Measurements from ENCODE around the gene ENTPD1.

The ENTPD1 gene

GRCh38 chr10:95848841-95849240 is 92.9 kb downstream of the ENTPD1 start:
- H3K36me3 ChIP-seq (replicated peaks; ENCODE audit: insufficient read depth, low read length) = no peaks in the 10 kb centered on the region
- no peaks in the 10 kb centered on the region for H3K79me2 ChIP-seq (ENCODE audit: low read length)
- H3K4me3 ChIP-seq (ENCODE audit: low read length) = no peak overlapping the region
- H3K9me2 ChIP-seq (replicated peaks; ENCODE audit: insufficient read depth, low read length) = no peaks in the 10 kb centered on the region
- no peaks in the 10 kb centered on the region for H3K27me3 ChIP-seq (replicated peaks; ENCODE audit: insufficient read depth, low read length)
- DNase-seq = no peak
- no peaks in the 10 kb centered on the region for H3F3A ChIP-seq (ENCODE audit: insufficient read depth, low read length)
- H3K9me3 ChIP-seq (replicated peaks; ENCODE audit: insufficient read depth, low read length) = no peaks in the 10 kb centered on the region
- H3K9ac ChIP-seq (ENCODE audit: low read length) = no peak overlapping the region
- no peaks in the 10 kb centered on the region for H3K4me1 ChIP-seq (ENCODE audit: low read length)
- TF ChIP-seq, protein P1, sequence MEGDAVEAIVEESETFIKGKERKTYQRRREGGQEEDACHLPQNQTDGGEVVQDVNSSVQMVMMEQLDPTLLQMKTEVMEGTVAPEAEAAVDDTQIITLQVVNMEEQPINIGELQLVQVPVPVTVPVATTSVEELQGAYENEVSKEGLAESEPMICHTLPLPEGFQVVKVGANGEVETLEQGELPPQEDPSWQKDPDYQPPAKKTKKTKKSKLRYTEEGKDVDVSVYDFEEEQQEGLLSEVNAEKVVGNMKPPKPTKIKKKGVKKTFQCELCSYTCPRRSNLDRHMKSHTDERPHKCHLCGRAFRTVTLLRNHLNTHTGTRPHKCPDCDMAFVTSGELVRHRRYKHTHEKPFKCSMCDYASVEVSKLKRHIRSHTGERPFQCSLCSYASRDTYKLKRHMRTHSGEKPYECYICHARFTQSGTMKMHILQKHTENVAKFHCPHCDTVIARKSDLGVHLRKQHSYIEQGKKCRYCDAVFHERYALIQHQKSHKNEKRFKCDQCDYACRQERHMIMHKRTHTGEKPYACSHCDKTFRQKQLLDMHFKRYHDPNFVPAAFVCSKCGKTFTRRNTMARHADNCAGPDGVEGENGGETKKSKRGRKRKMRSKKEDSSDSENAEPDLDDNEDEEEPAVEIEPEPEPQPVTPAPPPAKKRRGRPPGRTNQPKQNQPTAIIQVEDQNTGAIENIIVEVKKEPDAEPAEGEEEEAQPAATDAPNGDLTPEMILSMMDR (IDR thresholded peaks at IDR 0.05; ENCODE audit: low read length) = no peak
- TF ChIP-seq EZH2 (optimal IDR thresholded peaks at IDR 0.05; ENCODE audit: low read depth, low read length) = no peak
- TF ChIP-seq EZH2phosphoT487 (IDR thresholded peaks at IDR 0.05; ENCODE audit: low read length) = no peak
- no peaks in the 10 kb centered on the region for H4K20me1 ChIP-seq (ENCODE audit: insufficient read depth, low read length)
- H3K4me2 ChIP-seq (ENCODE audit: low read depth, low read length) = no peak overlapping the region
- H3K27ac ChIP-seq (ENCODE audit: low read length) = no peak overlapping the region
- no peak overlapping the region for H2AFZ ChIP-seq (ENCODE audit: low read length)

DNA sequence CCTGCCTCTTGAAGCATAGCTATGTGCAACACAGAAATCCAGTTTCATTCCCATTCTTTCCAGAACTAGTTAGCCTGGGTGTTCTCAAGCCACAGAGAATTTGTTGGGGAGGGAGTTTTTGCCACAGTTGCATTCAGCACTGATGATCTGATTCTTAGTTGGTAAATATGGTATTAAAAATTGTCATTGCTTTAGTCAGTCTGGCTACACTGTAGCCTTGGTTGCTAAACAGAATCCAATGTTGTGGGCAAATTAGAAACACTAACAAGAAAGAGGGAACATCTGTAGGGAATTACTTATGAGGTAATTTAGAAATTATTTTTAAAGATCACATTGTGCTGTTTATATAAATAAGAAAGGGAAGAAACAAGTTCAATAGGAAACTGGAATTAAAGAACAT is 94.8 kb downstream of the ENTPD1 start:
- TF ChIP-seq, protein P1 (IDR thresholded peaks at IDR 0.05; ENCODE audit: low read length) = no peak
- TF ChIP-seq EZH2phosphoT487 (IDR thresholded peaks at IDR 0.05; ENCODE audit: low read length) (no peak), EZH2 (optimal IDR thresholded peaks at IDR 0.05; ENCODE audit: low read depth, low read length) (no peak)
- H3K79me2 ChIP-seq (ENCODE audit: low read length) = no peaks in the 10 kb centered on the region
- no peak for DNase-seq
- H3K4me2 ChIP-seq (ENCODE audit: low read depth, low read length) = no peak overlapping the region
- no peaks in the 10 kb centered on the region for H3K36me3 ChIP-seq (replicated peaks; ENCODE audit: insufficient read depth, low read length)
- no peaks in the 10 kb centered on the region for H3K4me1 ChIP-seq (ENCODE audit: low read length)
- H3F3A ChIP-seq (ENCODE audit: insufficient read depth, low read length) = no peaks in the 10 kb centered on the region
- H3K9me3 ChIP-seq (replicated peaks; ENCODE audit: insufficient read depth, low read length) = no peaks in the 10 kb centered on the region
- H3K27me3 ChIP-seq (replicated peaks; ENCODE audit: insufficient read depth, low read length) = no peaks in the 10 kb centered on the region
- no peaks in the 10 kb centered on the region for H3K9me2 ChIP-seq (replicated peaks; ENCODE audit: insufficient read depth, low read length)
- H3K27ac ChIP-seq (ENCODE audit: low read length) = no peak overlapping the region
- no peak overlapping the region for H3K9ac ChIP-seq (ENCODE audit: low read length)
- H4K20me1 ChIP-seq (ENCODE audit: insufficient read depth, low read length) = no peaks in the 10 kb centered on the region
- no peak overlapping the region for H2AFZ ChIP-seq (ENCODE audit: low read length)
- H3K4me3 ChIP-seq (ENCODE audit: low read length) = no peak overlapping the region

GRCh38 chr10:95860166-95860940 is 104.4 kb downstream of the ENTPD1 start:
- H3K9me3 ChIP-seq (replicated peaks; ENCODE audit: insufficient read depth, low read length) = no peaks in the 10 kb centered on the region
- H4K20me1 ChIP-seq (ENCODE audit: insufficient read depth, low read length) = no peaks in the 10 kb centered on the region
- no peak for DNase-seq
- no peaks in the 10 kb centered on the region for H3K36me3 ChIP-seq (replicated peaks; ENCODE audit: insufficient read depth, low read length)
- H3K27ac ChIP-seq (ENCODE audit: low read length) = no peak overlapping the region
- no peak overlapping the region for H3K4me3 ChIP-seq (ENCODE audit: low read length)
- TF ChIP-seq, protein P1 (IDR thresholded peaks at IDR 0.05; ENCODE audit: low read length) = no peak
- TF ChIP-seq EZH2phosphoT487 (IDR thresholded peaks at IDR 0.05; ENCODE audit: low read length) (no peak), EZH2 (optimal IDR thresholded peaks at IDR 0.05; ENCODE audit: low read depth, low read length) (no peak)
- no peak overlapping the region for H3K4me2 ChIP-seq (ENCODE audit: low read depth, low read length)
- no peaks in the 10 kb centered on the region for H3K27me3 ChIP-seq (replicated peaks; ENCODE audit: insufficient read depth, low read length)
- H3F3A ChIP-seq (ENCODE audit: insufficient read depth, low read length) = no peaks in the 10 kb centered on the region
- H3K9ac ChIP-seq (ENCODE audit: low read length) = no peak overlapping the region
- no peaks in the 10 kb centered on the region for H3K9me2 ChIP-seq (replicated peaks; ENCODE audit: insufficient read depth, low read length)
- H3K79me2 ChIP-seq (ENCODE audit: low read length) = no peaks in the 10 kb centered on the region
- H3K4me1 ChIP-seq (ENCODE audit: low read length) = 0 out of 2 replicates have a peak, but pooled peaks cover 4% of the 10 kb centered on the region
- no peak overlapping the region for H2AFZ ChIP-seq (ENCODE audit: low read length)

Data from MM.1S (cell line).